ENCODE results near the gene RPL39L. TPM values are rescaled to one million over a fixed set of nuclear protein-coding genes. Genes with fewer than 3 reads are reported as not detected.

Gene RPL39L
- total and polyA plus RNA-seq, 10 of the 15 experiments (the other 5 are each of a cell fraction or from before 2014, with no cell fraction given): 12.5 to 67.8 (median 31.3) TPM

- TF ChIP-seq SMC3 (IDR thresholded peaks at IDR 0.05; ENCODE audit: borderline replicate concordance, low read length): peak; percentile 21; the same call in 1 of the 2 replicates
- peak; percentile 43; the same call in 1 of the 2 replicates for TF ChIP-seq SMAD5 (IDR thresholded peaks at IDR 0.05; ENCODE audit: low read depth)
- peak; percentile 45; the same call in 1 of the 2 replicates for TF ChIP-seq BCL11A (IDR thresholded peaks at IDR 0.05; ENCODE audit: low read depth, low read length)
- TF ChIP-seq EP300 (IDR thresholded peaks at IDR 0.05; ENCODE audit: borderline replicate concordance in 1 of 2, control insufficient read depth in 1 of 2, low read depth in 2 of 2, low read length in 2 of 2): no peak
- TF ChIP-seq HDAC2 (IDR thresholded peaks at IDR 0.05): peak; percentile 72; the same call in 1 of the 2 replicates
- no peak for TF ChIP-seq CHD1 (IDR thresholded peaks at IDR 0.05; ENCODE audit: low read depth, low read length)
- peak; percentile 65; the same call in 1 of the 2 replicates for TF ChIP-seq DPF2 (IDR thresholded peaks at IDR 0.05)
- no peak for TF ChIP-seq MXI1 (IDR thresholded peaks at IDR 0.05; ENCODE audit: low read depth, low read length)
- peak; percentile 72 for TF ChIP-seq SMARCA5 (IDR thresholded peaks at IDR 0.05)
- no peak for TF ChIP-seq IRF4 (IDR thresholded peaks at IDR 0.05; ENCODE audit: low read depth, low read length)
- peak; percentile 96 for TF ChIP-seq POLR2A (IDR thresholded peaks at IDR 0.05; ENCODE audit: low read depth, low read length)
- no peak for TF ChIP-seq E4F1 (IDR thresholded peaks at IDR 0.05; ENCODE audit: borderline replicate concordance, partially characterized antibody)
- TF ChIP-seq PRDM15 (CRISPR knock-in tag; IDR thresholded peaks at IDR 0.05): no peak
- TF ChIP-seq NBN (IDR thresholded peaks at IDR 0.05): peak; percentile 66; the same call in 1 of the 2 replicates
- 0 out of 2 replicates have a peak, but pooled peaks have one; percentile 19 for TF ChIP-seq GATAD2B (conservative IDR thresholded peaks at IDR 0.05; ENCODE audit: low read depth)
- TF ChIP-seq ELK1 (IDR thresholded peaks at IDR 0.05; ENCODE audit: low read depth, low read length): peak; percentile 18; the same call in 1 of the 2 replicates
Measured at GRCh38 chr3:187139126-187139894, at the start of gene RPL39L (continued).

Data from GM12878 (cell line).